Measurements from ENCODE around the gene ORC4.
A peak's percentile ranks its signal among the peaks of the same experiment; 100 is the strongest.

Gene ORC4

DNA sequence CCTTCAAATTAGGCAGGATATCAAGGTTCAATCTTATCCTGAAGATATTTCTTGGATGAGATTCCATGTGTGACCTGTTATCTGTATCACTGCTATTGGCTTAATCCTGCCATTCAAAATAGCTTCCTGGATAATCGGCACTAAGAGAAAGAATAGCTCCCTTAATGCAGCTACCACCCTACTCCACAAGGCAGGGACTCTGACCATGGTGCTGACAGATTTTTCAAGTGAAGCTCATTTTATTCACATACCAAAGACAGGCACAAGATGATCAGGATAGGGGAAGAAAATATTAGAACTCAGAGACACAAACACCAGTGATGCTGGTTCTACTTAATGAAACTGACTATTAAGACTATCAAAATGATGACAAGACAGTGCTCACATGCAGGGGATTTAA is 74.9 kb downstream of the ORC4 start:
- no CpG with 5 or more reads among the region's 1 CpG for WGBS (ENCODE audit: extremely low coverage, insufficient coverage, low lambda C conversion rate)
- no peak overlapping the region for H2BK5ac ChIP-seq (ENCODE audit: low read length)
- H3K9ac ChIP-seq (ENCODE audit: low read length) = no peak overlapping the region
- no peak overlapping the region for H3K18ac ChIP-seq (ENCODE audit: low read length)
- H4K5ac ChIP-seq (ENCODE audit: low read length) = no peak overlapping the region
- H3K27me3 ChIP-seq (ENCODE audit: insufficient read depth, low read length, poor library complexity) = no peaks in the 10 kb centered on the region
- H3K36me3 ChIP-seq (ENCODE audit: control insufficient read depth, insufficient read depth, low read length) = no peaks in the 10 kb centered on the region
- no peak overlapping the region for H2BK15ac ChIP-seq (replicated peaks; ENCODE audit: low read depth)
- H3K4me1 ChIP-seq (ENCODE audit: control insufficient read depth, low read depth, low read length) = no peaks in the 10 kb centered on the region
- DNase-seq = peak; percentile 46
- no peak overlapping the region for H3K27ac ChIP-seq (ENCODE audit: low read depth, low read length)
- H3K79me1 ChIP-seq (ENCODE audit: low read length) = no peaks in the 10 kb centered on the region
- no peak overlapping the region for H3K56ac ChIP-seq (ENCODE audit: low read length)
- no peak overlapping the region for H2AK5ac ChIP-seq (ENCODE audit: low read length)
- H3K4me3 ChIP-seq (ENCODE audit: low read length) = no peak overlapping the region
- no peak overlapping the region for H2BK120ac ChIP-seq (ENCODE audit: low read depth, low read length)
- H3K23ac ChIP-seq (ENCODE audit: low read length) = no peak overlapping the region
- H3K79me2 ChIP-seq (ENCODE audit: control insufficient read depth, insufficient read depth, low read length) = no peaks in the 10 kb centered on the region
- H3K4me2 ChIP-seq (ENCODE audit: low read length) = no peak overlapping the region
- H4K8ac ChIP-seq (ENCODE audit: low read depth, low read length) = no peak overlapping the region
- no peak overlapping the region for H3K4ac ChIP-seq (ENCODE audit: low read depth, low read length)

- H3K36me3 ChIP-seq (ENCODE audit: control insufficient read depth, insufficient read depth, low read length) = no peaks in the 10 kb centered on the region
- H3K18ac ChIP-seq (ENCODE audit: low read length) = no peak overlapping the region
- no peak for DNase-seq
- H3K4me3 ChIP-seq (ENCODE audit: low read length) = no peak overlapping the region
- H2BK5ac ChIP-seq (ENCODE audit: low read length) = no peak overlapping the region
- H4K5ac ChIP-seq (ENCODE audit: low read length) = no peak overlapping the region
- H4K8ac ChIP-seq (ENCODE audit: low read depth, low read length) = no peak overlapping the region
- H2BK120ac ChIP-seq (ENCODE audit: low read depth, low read length) = no peak overlapping the region
- WGBS (ENCODE audit: extremely low coverage, insufficient coverage, low lambda C conversion rate) = no CpG with 5 or more reads among the region's 1 CpG
- no peak overlapping the region for H2BK15ac ChIP-seq (replicated peaks; ENCODE audit: low read depth)
- no peak overlapping the region for H3K4me2 ChIP-seq (ENCODE audit: low read length)
- no peak overlapping the region for H3K56ac ChIP-seq (ENCODE audit: low read length)
- H3K27me3 ChIP-seq (ENCODE audit: insufficient read depth, low read length, poor library complexity) = no peaks in the 10 kb centered on the region
- H3K4me1 ChIP-seq (ENCODE audit: control insufficient read depth, low read depth, low read length) = no peaks in the 10 kb centered on the region
- H3K79me2 ChIP-seq (ENCODE audit: control insufficient read depth, insufficient read depth, low read length) = no peaks in the 10 kb centered on the region
- no peak overlapping the region for H3K23ac ChIP-seq (ENCODE audit: low read length)
- no peak overlapping the region for H2AK5ac ChIP-seq (ENCODE audit: low read length)
- H3K4ac ChIP-seq (ENCODE audit: low read depth, low read length) = no peak overlapping the region
- no peaks in the 10 kb centered on the region for H3K79me1 ChIP-seq (ENCODE audit: low read length)
- H3K9ac ChIP-seq (ENCODE audit: low read length) = no peak overlapping the region
- H3K27ac ChIP-seq (ENCODE audit: low read depth, low read length) = no peak overlapping the region
Observed at GRCh38 chr2:147939313-147939712, 81.2 kb downstream of the ORC4 start.

DNA sequence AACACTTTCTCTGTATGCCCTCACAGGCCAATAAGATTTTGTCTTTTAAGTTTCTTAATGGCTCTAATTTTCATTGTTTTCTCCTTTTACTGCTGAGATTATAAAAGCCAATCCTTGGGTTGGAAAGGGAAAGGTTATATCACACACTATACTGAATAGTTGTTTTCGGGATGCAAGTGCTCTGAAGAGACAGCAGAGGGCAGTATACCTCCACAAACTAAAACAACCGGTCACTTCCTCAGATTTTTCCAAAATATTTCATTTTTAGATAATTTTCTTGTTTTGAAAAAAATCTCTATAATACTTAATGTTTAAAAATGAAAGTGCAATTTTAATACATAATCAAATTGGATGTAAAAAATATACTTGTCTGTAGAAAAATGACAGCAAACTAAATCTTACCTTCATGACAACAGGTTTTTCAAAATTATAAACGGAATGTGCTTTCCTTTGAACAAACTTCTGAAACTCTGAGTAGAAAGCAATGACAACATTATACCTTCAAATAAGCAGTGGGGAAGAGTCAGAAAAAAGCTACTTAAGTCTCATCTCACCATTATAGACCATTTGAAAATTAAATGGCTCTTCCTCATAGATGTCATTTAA is 82.7 kb downstream of the ORC4 start:
- Histone ChIP-seq H3K79me2 (ENCODE audit: control insufficient read depth, insufficient read depth, low read length) (no peaks in the 10 kb centered on the region), H2BK15ac (replicated peaks; ENCODE audit: low read depth) (no peak overlapping the region), H3K4ac (ENCODE audit: low read depth, low read length) (no peak overlapping the region), H3K4me2 (ENCODE audit: low read length) (no peak overlapping the region), H3K4me3 (ENCODE audit: low read length) (no peak overlapping the region), H2BK5ac (ENCODE audit: low read length) (no peak overlapping the region), H3K4me1 (ENCODE audit: control insufficient read depth, low read depth, low read length) (no peaks in the 10 kb centered on the region), H4K5ac (ENCODE audit: low read length) (no peak overlapping the region), H2BK120ac (ENCODE audit: low read depth, low read length) (no peak overlapping the region), H3K27me3 (ENCODE audit: insufficient read depth, low read length, poor library complexity) (no peaks in the 10 kb centered on the region), H2AK5ac (ENCODE audit: low read length) (no peak overlapping the region), H3K18ac (ENCODE audit: low read length) (no peak overlapping the region), H3K27ac (ENCODE audit: low read depth, low read length) (no peak overlapping the region), H3K56ac (ENCODE audit: low read length) (no peak overlapping the region), H3K23ac (ENCODE audit: low read length) (no peak overlapping the region), H3K36me3 (ENCODE audit: control insufficient read depth, insufficient read depth, low read length) (no peaks in the 10 kb centered on the region), H3K79me1 (ENCODE audit: low read length) (no peaks in the 10 kb centered on the region), H4K8ac (ENCODE audit: low read depth, low read length) (no peak overlapping the region), H3K9ac (ENCODE audit: low read length) (no peak overlapping the region)
- peak; percentile 30 for DNase-seq
- no CpG with 5 or more reads among the region's 3 CpGs for WGBS (ENCODE audit: extremely low coverage, insufficient coverage, low lambda C conversion rate)

DNA sequence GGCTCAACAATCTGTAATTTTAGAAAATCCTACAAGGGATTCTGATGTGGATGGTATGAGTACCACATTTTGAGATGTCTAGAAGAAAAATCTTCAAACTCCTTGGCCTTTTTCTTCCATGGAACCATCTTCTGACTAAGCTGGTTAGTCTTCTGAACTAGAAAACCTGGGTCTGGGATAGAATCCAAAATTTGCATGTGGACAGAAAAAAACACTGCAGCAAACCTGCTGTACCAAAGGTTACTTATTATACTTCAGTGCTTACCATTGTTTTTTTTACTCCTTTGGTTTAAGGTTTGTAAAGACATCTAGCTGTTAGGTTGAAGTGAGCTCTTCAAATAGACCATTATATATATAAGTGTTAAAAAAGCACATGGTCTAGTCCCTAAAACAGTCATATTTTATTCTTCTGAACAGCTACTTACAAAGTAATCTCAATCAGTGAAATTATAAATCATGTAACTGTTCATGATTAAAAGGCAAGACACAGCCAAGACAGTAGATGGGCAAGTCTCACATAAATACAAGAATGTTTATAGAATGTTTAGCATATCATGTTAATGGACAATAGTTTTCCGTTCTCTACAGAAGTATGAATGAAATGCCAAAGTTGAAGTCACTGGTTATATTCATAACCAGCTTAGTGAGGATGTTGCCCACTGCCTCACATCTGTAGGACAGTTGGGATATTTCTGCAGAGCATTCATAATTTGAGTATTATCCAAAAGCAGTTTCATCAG is 85.5 kb downstream of the ORC4 start:
- Histone ChIP-seq H3K23ac (ENCODE audit: low read length) (no peak overlapping the region), H2BK15ac (replicated peaks; ENCODE audit: low read depth) (no peak overlapping the region), H4K5ac (ENCODE audit: low read length) (no peak overlapping the region), H2AK5ac (ENCODE audit: low read length) (no peak overlapping the region), H3K79me1 (ENCODE audit: low read length) (no peaks in the 10 kb centered on the region), H3K9ac (ENCODE audit: low read length) (no peak overlapping the region), H3K36me3 (ENCODE audit: control insufficient read depth, insufficient read depth, low read length) (no peaks in the 10 kb centered on the region), H3K4me1 (ENCODE audit: control insufficient read depth, low read depth, low read length) (no peaks in the 10 kb centered on the region), H3K79me2 (ENCODE audit: control insufficient read depth, insufficient read depth, low read length) (no peaks in the 10 kb centered on the region), H3K4me2 (ENCODE audit: low read length) (no peak overlapping the region), H3K4ac (ENCODE audit: low read depth, low read length) (no peak overlapping the region), H3K27ac (ENCODE audit: low read depth, low read length) (no peak overlapping the region), H2BK120ac (ENCODE audit: low read depth, low read length) (no peak overlapping the region), H2BK5ac (ENCODE audit: low read length) (no peak overlapping the region), H3K27me3 (ENCODE audit: insufficient read depth, low read length, poor library complexity) (no peaks in the 10 kb centered on the region), H3K18ac (ENCODE audit: low read length) (no peak overlapping the region), H3K56ac (ENCODE audit: low read length) (no peak overlapping the region), H3K4me3 (ENCODE audit: low read length) (no peak overlapping the region), H4K8ac (ENCODE audit: low read depth, low read length) (no peak overlapping the region)
- DNase-seq = no peak
- no CpG with 5 or more reads among the region's 1 CpG for WGBS (ENCODE audit: extremely low coverage, insufficient coverage, low lambda C conversion rate)

DNA sequence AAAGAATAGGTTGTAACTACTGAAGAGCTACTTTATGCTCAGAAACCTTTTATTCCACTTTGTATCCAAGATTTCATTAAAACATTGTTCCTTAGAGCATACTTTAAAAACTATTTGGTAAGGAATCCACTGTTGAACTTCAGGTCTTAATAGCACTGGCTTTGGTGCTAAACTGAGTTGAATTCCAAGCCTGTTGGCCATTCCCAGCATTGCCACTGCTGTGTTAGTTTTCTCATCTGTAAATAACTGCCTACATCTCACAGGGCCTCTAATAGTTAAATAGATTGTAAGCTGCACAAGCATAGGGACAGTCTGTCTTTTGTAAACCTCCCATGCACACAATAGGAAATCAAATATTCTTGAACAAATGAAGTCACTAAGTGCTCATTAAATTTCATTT is 86.6 kb downstream of the ORC4 start:
- Histone ChIP-seq H3K36me3 (ENCODE audit: control insufficient read depth, insufficient read depth, low read length) (no peaks in the 10 kb centered on the region), H3K56ac (ENCODE audit: low read length) (no peak overlapping the region), H2BK15ac (replicated peaks; ENCODE audit: low read depth) (no peak overlapping the region)

More for the DNA sequence above, 86.6 kb downstream of the ORC4 start:
- H3K4ac ChIP-seq (ENCODE audit: low read depth, low read length) = no peak overlapping the region
- DNase-seq = peak; percentile 10
- no peak overlapping the region for H3K23ac ChIP-seq (ENCODE audit: low read length)
- no peaks in the 10 kb centered on the region for H3K79me1 ChIP-seq (ENCODE audit: low read length)
- no peak overlapping the region for H3K9ac ChIP-seq (ENCODE audit: low read length)
- H4K5ac ChIP-seq (ENCODE audit: low read length) = no peak overlapping the region
- H3K4me2 ChIP-seq (ENCODE audit: low read length) = no peak overlapping the region
- H3K27ac ChIP-seq (ENCODE audit: low read depth, low read length) = no peak overlapping the region
- no peak overlapping the region for H2BK5ac ChIP-seq (ENCODE audit: low read length)
- H3K27me3 ChIP-seq (ENCODE audit: insufficient read depth, low read length, poor library complexity) = no peaks in the 10 kb centered on the region
- no peak overlapping the region for H2AK5ac ChIP-seq (ENCODE audit: low read length)
- no peak overlapping the region for H3K4me3 ChIP-seq (ENCODE audit: low read length)
- H2BK120ac ChIP-seq (ENCODE audit: low read depth, low read length) = no peak overlapping the region
- H3K79me2 ChIP-seq (ENCODE audit: control insufficient read depth, insufficient read depth, low read length) = no peaks in the 10 kb centered on the region
- no peak overlapping the region for H3K18ac ChIP-seq (ENCODE audit: low read length)
- no peaks in the 10 kb centered on the region for H3K4me1 ChIP-seq (ENCODE audit: control insufficient read depth, low read depth, low read length)
- no peak overlapping the region for H4K8ac ChIP-seq (ENCODE audit: low read depth, low read length)

Measured in mesendoderm (in vitro differentiated cells).